ENCODE results near the gene KCTD17.

GRCh38 chr22:37008365-37008764 is 43.2 kb upstream of the KCTD17 start:
- TF ChIP-seq, protein P1, sequence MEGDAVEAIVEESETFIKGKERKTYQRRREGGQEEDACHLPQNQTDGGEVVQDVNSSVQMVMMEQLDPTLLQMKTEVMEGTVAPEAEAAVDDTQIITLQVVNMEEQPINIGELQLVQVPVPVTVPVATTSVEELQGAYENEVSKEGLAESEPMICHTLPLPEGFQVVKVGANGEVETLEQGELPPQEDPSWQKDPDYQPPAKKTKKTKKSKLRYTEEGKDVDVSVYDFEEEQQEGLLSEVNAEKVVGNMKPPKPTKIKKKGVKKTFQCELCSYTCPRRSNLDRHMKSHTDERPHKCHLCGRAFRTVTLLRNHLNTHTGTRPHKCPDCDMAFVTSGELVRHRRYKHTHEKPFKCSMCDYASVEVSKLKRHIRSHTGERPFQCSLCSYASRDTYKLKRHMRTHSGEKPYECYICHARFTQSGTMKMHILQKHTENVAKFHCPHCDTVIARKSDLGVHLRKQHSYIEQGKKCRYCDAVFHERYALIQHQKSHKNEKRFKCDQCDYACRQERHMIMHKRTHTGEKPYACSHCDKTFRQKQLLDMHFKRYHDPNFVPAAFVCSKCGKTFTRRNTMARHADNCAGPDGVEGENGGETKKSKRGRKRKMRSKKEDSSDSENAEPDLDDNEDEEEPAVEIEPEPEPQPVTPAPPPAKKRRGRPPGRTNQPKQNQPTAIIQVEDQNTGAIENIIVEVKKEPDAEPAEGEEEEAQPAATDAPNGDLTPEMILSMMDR (IDR thresholded peaks at IDR 0.05 in 8 of 11, conservative IDR thresholded peaks at IDR 0.05 in 3 of 11): no peak
- TF ChIP-seq POLR2AphosphoS5 (IDR thresholded peaks at IDR 0.05) (no peak), POLR2A (IDR thresholded peaks at IDR 0.05) (no peak)
